Hematopoietic multipotent progenitor cell treated with erythropoietin and hydrocortisone succinate and interleukin-3 and kit ligand, for 15 days (in vitro differentiated cells): ENCODE measurements around the gene ARHGAP6.

ENCODE experiments used
- DNase-seq: peaks from one replicate; pipeline ENCODE4 v3.0.0-alpha.2; 2015; ENCODE audit warnings: low spot score

ARHGAP6 gene

GRCh38 chrX:11575332-11575731 lies 90.4 kb downstream of the ARHGAP6 start:
- no peak for DNase-seq

- no peak for DNase-seq
Measured at GRCh38 chrX:11567528-11568220, 98.0 kb downstream of the ARHGAP6 start.

GRCh38 chrX:11566789-11567188 lies 98.9 kb downstream of the ARHGAP6 start:
- DNase-seq = no peak

GRCh38 chrX:11566173-11566572 lies 99.5 kb downstream of the ARHGAP6 start:
- no peak for DNase-seq

- no peak for DNase-seq
Measured at GRCh38 chrX:11564546-11564945, 101.2 kb downstream of the ARHGAP6 start.

GRCh38 chrX:11562570-11562969 lies 103.2 kb downstream of the ARHGAP6 start:
- DNase-seq = no peak

- DNase-seq = peak; percentile 10
Measured at GRCh38 chrX:11558972-11559371, 106.7 kb downstream of the ARHGAP6 start.

GRCh38 chrX:11557120-11557519 lies 108.6 kb downstream of the ARHGAP6 start:
- no peak for DNase-seq

- no peak for DNase-seq
Measured at GRCh38 chrX:11555759-11556158, 110.0 kb downstream of the ARHGAP6 start.

GRCh38 chrX:11553594-11553993 lies 112.1 kb downstream of the ARHGAP6 start:
- DNase-seq = no peak

GRCh38 chrX:11551151-11551550 lies 114.6 kb downstream of the ARHGAP6 start:
- DNase-seq = no peak

GRCh38 chrX:11546917-11547316 lies 118.8 kb downstream of the ARHGAP6 start:
- no peak for DNase-seq

GRCh38 chrX:11543249-11543648 lies 122.5 kb downstream of the ARHGAP6 start:
- DNase-seq = no peak

GRCh38 chrX:11541510-11541909 lies 124.2 kb downstream of the ARHGAP6 start:
- DNase-seq = no peak

GRCh38 chrX:11540532-11541377 lies 125.0 kb downstream of the ARHGAP6 start:
- no peak for DNase-seq

GRCh38 chrX:11537141-11537540 lies 128.6 kb downstream of the ARHGAP6 start:
- no peak for DNase-seq

GRCh38 chrX:11535156-11535919 lies 130.4 kb downstream of the ARHGAP6 start:
- no peak for DNase-seq

- peak; percentile 80 for DNase-seq
Measured at GRCh38 chrX:11533199-11533651, 132.5 kb downstream of the ARHGAP6 start.

GRCh38 chrX:11532291-11533078 lies 133.2 kb downstream of the ARHGAP6 start:
- peak; percentile 5 for DNase-seq

GRCh38 chrX:11531226-11531625 lies 134.5 kb downstream of the ARHGAP6 start:
- no peak for DNase-seq

GRCh38 chrX:11530621-11531020 lies 135.1 kb downstream of the ARHGAP6 start:
- no peak for DNase-seq

GRCh38 chrX:11528623-11529022 lies 137.1 kb downstream of the ARHGAP6 start:
- no peak for DNase-seq
